Mesenchymal stem cell (in vitro differentiated cells and primary cell): ENCODE data around the gene MLKL.

Experiments
- DNase-seq: peaks from one replicate; pipeline ENCODE4 v3.0.0-alpha.2; 2013
- H2AFZ ChIP-seq: one replicate; pipeline ENCODE4 v1.6.1; 2013; ENCODE audit warnings: low read depth, mild to moderate bottlenecking, control low read depth, inconsistent platforms, low read length, moderate library complexity
- H2AK5ac ChIP-seq: 2 replicates; pipeline ENCODE4 v1.6.1; 2013; ENCODE audit warnings: low read length, moderate library complexity, mild to moderate bottlenecking, inconsistent platforms; ENCODE audit not compliant: severe bottlenecking
- H2BK120ac ChIP-seq: one replicate; pipeline ENCODE4 v1.6.1; 2013; ENCODE audit warnings: low read depth, mild to moderate bottlenecking, inconsistent platforms, low read length, moderate library complexity
- H2BK12ac ChIP-seq, 2 experiments: one replicate each; pipeline ENCODE4 v1.6.1; 2013; ENCODE audit warnings: inconsistent platforms in 2 of 2, low read length in 2 of 2, mild to moderate bottlenecking in 2 of 2, moderate library complexity in 2 of 2, control low read depth in 1 of 2
- H2BK15ac ChIP-seq: one replicate; pipeline ENCODE4 v1.6.1; 2013; ENCODE audit warnings: mild to moderate bottlenecking, low read depth, inconsistent platforms; ENCODE audit not compliant: poor library complexity, severe bottlenecking
- H2BK5ac ChIP-seq: 2 replicates; pipeline ENCODE4 v1.6.1; 2013; ENCODE audit warnings: low read depth, mild to moderate bottlenecking, low read length, control low read depth, inconsistent platforms; ENCODE audit not compliant: poor library complexity, severe bottlenecking
- H3K14ac ChIP-seq, 2 experiments: one replicate each; pipeline ENCODE4 v1.6.1; 2013; ENCODE audit warnings: inconsistent platforms in 2 of 2, low read length in 2 of 2, control low read depth in 1 of 2, mild to moderate bottlenecking in 1 of 2, moderate library complexity in 1 of 2
- H3K18ac ChIP-seq, 2 experiments: one replicate each; pipeline ENCODE4 v1.6.1; 2013; ENCODE audit warnings: inconsistent platforms in 2 of 2, low read length in 2 of 2, control low read depth in 1 of 2, low read depth in 1 of 2, mild to moderate bottlenecking in 1 of 2
- H3K23ac ChIP-seq, 2 experiments: one replicate each; pipeline ENCODE4 v1.6.1; 2013; ENCODE audit warnings: inconsistent platforms in 2 of 2, low read length in 2 of 2, mild to moderate bottlenecking in 2 of 2, moderate library complexity in 2 of 2, control low read depth in 1 of 2
- H3K27ac ChIP-seq: 2 replicates; pipeline ENCODE4 v1.5.1; 2013; ENCODE audit warnings: mild to moderate bottlenecking, moderate library complexity, low read length, control low read depth, inconsistent platforms; ENCODE audit not compliant: poor library complexity, severe bottlenecking
- H3K27me3 ChIP-seq, 2 experiments: 2 replicates each; pipeline versions ENCODE4 v1.6.1 to v1.7.0; 2013; ENCODE audit warnings: low read length in 2 of 2, mild to moderate bottlenecking in 2 of 2, moderate library complexity in 2 of 2, control low read depth in 1 of 2, inconsistent platforms in 1 of 2; ENCODE audit not compliant: control insufficient read depth in 1 of 2, insufficient read depth in 1 of 2
- H3K36me3 ChIP-seq, 2 experiments: 2 replicates each; pipeline versions ENCODE4 v1.6.1 to v1.7.0; 2013; ENCODE audit warnings: low read length in 2 of 2, control low read depth in 1 of 2, inconsistent platforms in 1 of 2, low read depth in 1 of 2, mild to moderate bottlenecking in 1 of 2; ENCODE audit not compliant: insufficient read depth in 2 of 2, control insufficient read depth in 1 of 2
- H3K4ac ChIP-seq, 2 experiments: one replicate each; pipeline ENCODE4 v1.6.1; 2013; ENCODE audit warnings: inconsistent platforms in 2 of 2, low read length in 2 of 2, mild to moderate bottlenecking in 2 of 2, moderate library complexity in 2 of 2, control low read depth in 1 of 2, low read depth in 1 of 2
- H3K4me1 ChIP-seq: 2 replicates; pipeline ENCODE4 v1.6.1; 2013; ENCODE audit warnings: low read depth, low read length, control low read depth; ENCODE audit not compliant: control insufficient read depth, insufficient read depth
- H3K4me2 ChIP-seq: 2 replicates; pipeline ENCODE4 v1.6.1; 2013; ENCODE audit warnings: low read length, mild to moderate bottlenecking, inconsistent platforms; ENCODE audit not compliant: poor library complexity, severe bottlenecking
- H3K4me3 ChIP-seq, 2 experiments: 2 replicates each; pipeline versions ENCODE4 v1.5.1 to v1.7.0; 2013; ENCODE audit warnings: low read length in 2 of 2, mild to moderate bottlenecking in 2 of 2, control low read depth in 1 of 2, low read depth in 1 of 2; ENCODE audit not compliant: insufficient read depth in 1 of 2
- H3K79me1 ChIP-seq: replicated peaks from 2 replicates; pipeline ENCODE4 v1.6.1; 2013; ENCODE audit warnings: mild to moderate bottlenecking, control low read depth, low read length, inconsistent platforms; ENCODE audit not compliant: poor library complexity, severe bottlenecking
- H3K9ac ChIP-seq: 2 replicates; pipeline ENCODE4 v1.7.0; 2013; ENCODE audit warnings: mild to moderate bottlenecking, low read length, moderate library complexity
- H3K9me3 ChIP-seq: 2 replicates; pipeline ENCODE4 v1.7.0; 2013; ENCODE audit warnings: mild to moderate bottlenecking, low read length; ENCODE audit not compliant: control insufficient read depth
- H4K8ac ChIP-seq: one replicate; pipeline ENCODE4 v1.6.1; 2013; ENCODE audit warnings: inconsistent platforms, mild to moderate bottlenecking, low read length, moderate library complexity
- H4K91ac ChIP-seq: one replicate; pipeline ENCODE4 v1.6.1; 2013; ENCODE audit warnings: mild to moderate bottlenecking, low read length, inconsistent platforms
- WGBS: methylation state at CpG from one replicate; pipeline ENCODE4 v1.1.7; 2013; ENCODE audit warnings: mixed read lengths; 5-methylcytosine and 5-hydroxymethylcytosine counted together

MLKL gene

GRCh38 chr16:74691093-74691855, 9.4 kb downstream of the MLKL start:
- 85% methylated on average over 10 of the region's 10 CpGs for WGBS
- Histone ChIP-seq H3K36me3 (peaks cover 0 to 59% of the 10 kb centered on the region in 2 experiments), H4K8ac (no peak overlapping the region), H2BK15ac (no peak overlapping the region), H3K79me1 (no peaks in the 10 kb centered on the region), H2BK5ac (no peak overlapping the region), H4K91ac (no peak overlapping the region), H3K14ac (no peak overlapping the region), H3K27me3 (no peaks in the 10 kb centered on the region), H3K4ac (no peak overlapping the region), H3K4me1 (no peaks in the 10 kb centered on the region), H3K9ac (no peak overlapping the region), H2AFZ (no peak overlapping the region), H3K4me3 (no peak overlapping the region), H3K23ac (no peak overlapping the region), H3K9me3 (no peaks in the 10 kb centered on the region), H2BK120ac (no peak overlapping the region), H3K27ac (no peak overlapping the region), H2AK5ac (no peak overlapping the region), H3K18ac (no peak overlapping the region), H2BK12ac (no peak overlapping the region), H3K4me2 (no peak overlapping the region)
- peak; percentile 26 for DNase-seq

- Histone ChIP-seq H3K27me3 (peaks cover 0 to 7% of the 10 kb centered on the region in 2 experiments), H2AK5ac (no peak overlapping the region), H3K18ac (no peak overlapping the region), H2BK15ac (no peak overlapping the region), H3K9me3 (no peaks in the 10 kb centered on the region), H2BK12ac (no peak overlapping the region), H3K23ac (no peak overlapping the region), H2BK5ac (no peak overlapping the region), H3K9ac (no peak overlapping the region), H2AFZ (no peak overlapping the region), H3K4me1 (no peaks in the 10 kb centered on the region), H3K4me3 (no peak overlapping the region), H3K4me2 (no peak overlapping the region), H4K8ac (no peak overlapping the region), H2BK120ac (no peak overlapping the region), H3K14ac (no peak overlapping the region), H3K27ac (no peak overlapping the region), H3K36me3 (peaks cover 0 to 54% of the 10 kb centered on the region in 2 experiments), H3K79me1 (no peaks in the 10 kb centered on the region), H3K4ac (no peak overlapping the region), H4K91ac (no peak overlapping the region)
- DNase-seq: no peak
- WGBS: 86% methylated on average over 11 of the region's 11 CpGs
Measured at GRCh38 chr16:74682556-74682955, 18.1 kb downstream of the MLKL start.

- H2BK120ac ChIP-seq: no peak overlapping the region
- 90% methylated on average over 3 of the region's 6 CpGs for WGBS
Measured at GRCh38 chr16:74680681-74681080, 20.0 kb downstream of the MLKL start.

DNA sequence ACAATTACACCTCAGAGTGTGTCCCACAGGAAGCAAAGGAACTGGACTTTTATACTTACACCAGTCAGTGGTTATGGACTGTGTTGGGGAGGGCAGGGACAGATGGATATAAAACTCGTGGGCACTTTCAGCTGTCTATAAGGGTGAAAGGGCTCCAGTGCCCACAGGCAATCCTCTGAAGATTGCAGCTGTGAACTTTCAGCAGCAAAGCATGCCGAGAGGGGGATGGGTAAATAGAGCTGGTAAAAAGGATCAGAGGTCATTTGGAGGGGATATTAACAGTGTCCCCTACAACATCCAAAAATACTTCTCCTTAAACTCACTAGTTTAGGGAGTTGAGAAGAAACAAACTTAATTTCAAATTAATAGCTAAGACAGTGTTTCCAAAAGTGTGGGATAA, 20.7 kb downstream of the MLKL start:
- Histone ChIP-seq H2BK15ac (no peak overlapping the region), H2BK120ac (no peak overlapping the region), H3K36me3 (peaks cover 0 to 63% of the 10 kb centered on the region in 2 experiments), H3K27ac (no peak overlapping the region), H3K4me3 (no peak overlapping the region), H3K4me2 (no peak overlapping the region), H2BK12ac (no peak overlapping the region), H3K9ac (no peak overlapping the region), H2AK5ac (no peak overlapping the region), H3K14ac (no peak overlapping the region), H4K8ac (no peak overlapping the region), H3K4me1 (no peaks in the 10 kb centered on the region), H2AFZ (no peak overlapping the region), H3K27me3 (peaks cover 0 to 21% of the 10 kb centered on the region in 2 experiments), H2BK5ac (no peak overlapping the region), H3K18ac (no peak overlapping the region), H4K91ac (no peak overlapping the region), H3K23ac (no peak overlapping the region), H3K4ac (no peak overlapping the region), H3K79me1 (no peaks in the 10 kb centered on the region), H3K9me3 (no peaks in the 10 kb centered on the region)
- DNase-seq: no peak
- WGBS: 65% methylated on average over 2 of the region's 2 CpGs

More at GRCh38 chr16:74680681-74681080, 20.0 kb downstream of the MLKL start:
- DNase-seq: no peak
- Histone ChIP-seq H3K4me2 (no peak overlapping the region), H3K9me3 (no peaks in the 10 kb centered on the region), H3K4me3 (no peak overlapping the region), H2AFZ (no peak overlapping the region), H4K8ac (no peak overlapping the region), H3K4ac (no peak overlapping the region), H3K27ac (no peak overlapping the region), H3K27me3 (peaks cover 0 to 14% of the 10 kb centered on the region in 2 experiments), H2AK5ac (no peak overlapping the region), H3K79me1 (no peaks in the 10 kb centered on the region), H2BK15ac (no peak overlapping the region), H2BK5ac (no peak overlapping the region), H4K91ac (no peak overlapping the region), H3K9ac (no peak overlapping the region), H3K23ac (no peak overlapping the region), H3K36me3 (peaks cover 0 to 63% of the 10 kb centered on the region in 2 experiments), H3K4me1 (no peaks in the 10 kb centered on the region), H3K14ac (no peak overlapping the region), H3K18ac (no peak overlapping the region), H2BK12ac (no peak overlapping the region)
